ENCODE data around the gene HDAC4.

DNA sequence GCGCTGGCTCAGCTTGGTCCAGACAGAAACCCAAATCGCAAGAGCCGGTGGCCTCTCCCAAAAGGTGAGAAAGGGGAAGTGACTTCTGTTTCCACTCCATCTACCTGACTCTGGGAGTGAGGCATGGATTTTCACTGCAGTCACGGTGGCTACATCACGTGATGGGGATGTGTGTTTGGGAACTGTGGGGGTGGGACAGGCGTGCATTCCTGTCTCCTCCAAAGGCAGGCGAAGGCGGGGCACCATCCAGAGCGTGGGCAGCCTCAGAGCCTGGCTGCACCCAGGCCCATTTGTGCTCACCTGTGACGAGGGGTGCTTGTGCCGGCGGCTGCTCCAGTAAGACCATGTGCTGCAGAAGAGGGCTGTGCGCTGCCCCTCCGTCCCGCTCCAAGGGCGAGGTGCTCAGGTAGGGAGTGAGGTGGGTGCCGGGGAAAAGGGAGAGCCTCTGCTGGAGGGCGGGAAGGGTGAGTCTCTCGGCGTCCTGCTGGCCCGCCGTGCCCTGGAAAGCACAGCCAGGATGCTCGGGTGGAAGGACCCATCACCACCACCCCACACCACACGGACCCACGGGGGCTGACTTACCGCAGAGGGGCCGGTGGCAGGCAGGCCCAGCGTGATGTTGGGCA lies 266.8 kb downstream of the HDAC4 start:
- TF ChIP-seq, protein P1, sequence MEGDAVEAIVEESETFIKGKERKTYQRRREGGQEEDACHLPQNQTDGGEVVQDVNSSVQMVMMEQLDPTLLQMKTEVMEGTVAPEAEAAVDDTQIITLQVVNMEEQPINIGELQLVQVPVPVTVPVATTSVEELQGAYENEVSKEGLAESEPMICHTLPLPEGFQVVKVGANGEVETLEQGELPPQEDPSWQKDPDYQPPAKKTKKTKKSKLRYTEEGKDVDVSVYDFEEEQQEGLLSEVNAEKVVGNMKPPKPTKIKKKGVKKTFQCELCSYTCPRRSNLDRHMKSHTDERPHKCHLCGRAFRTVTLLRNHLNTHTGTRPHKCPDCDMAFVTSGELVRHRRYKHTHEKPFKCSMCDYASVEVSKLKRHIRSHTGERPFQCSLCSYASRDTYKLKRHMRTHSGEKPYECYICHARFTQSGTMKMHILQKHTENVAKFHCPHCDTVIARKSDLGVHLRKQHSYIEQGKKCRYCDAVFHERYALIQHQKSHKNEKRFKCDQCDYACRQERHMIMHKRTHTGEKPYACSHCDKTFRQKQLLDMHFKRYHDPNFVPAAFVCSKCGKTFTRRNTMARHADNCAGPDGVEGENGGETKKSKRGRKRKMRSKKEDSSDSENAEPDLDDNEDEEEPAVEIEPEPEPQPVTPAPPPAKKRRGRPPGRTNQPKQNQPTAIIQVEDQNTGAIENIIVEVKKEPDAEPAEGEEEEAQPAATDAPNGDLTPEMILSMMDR (IDR thresholded peaks at IDR 0.05), result no peak
- TF ChIP-seq CEBPB (IDR thresholded peaks at IDR 0.05) (no peak), POLR2A (IDR thresholded peaks at IDR 0.05; ENCODE audit: low read length) (no peak), HDAC2 (IDR thresholded peaks at IDR 0.05) (no peak), POLR2AphosphoS2 (conservative IDR thresholded peaks at IDR 0.05; ENCODE audit: low read length) (no peak), MAFK (IDR thresholded peaks at IDR 0.05; ENCODE audit: partially characterized antibody) (no peak), RAD21 (conservative IDR thresholded peaks at IDR 0.05 in 1 of 2, IDR thresholded peaks at IDR 0.05 in 1 of 2) (no peak), KDM1A (IDR thresholded peaks at IDR 0.05; ENCODE audit: low read depth) (no peak), JUN (IDR thresholded peaks at IDR 0.05) (no peak)
- TF ChIP-seq, protein P2, sequence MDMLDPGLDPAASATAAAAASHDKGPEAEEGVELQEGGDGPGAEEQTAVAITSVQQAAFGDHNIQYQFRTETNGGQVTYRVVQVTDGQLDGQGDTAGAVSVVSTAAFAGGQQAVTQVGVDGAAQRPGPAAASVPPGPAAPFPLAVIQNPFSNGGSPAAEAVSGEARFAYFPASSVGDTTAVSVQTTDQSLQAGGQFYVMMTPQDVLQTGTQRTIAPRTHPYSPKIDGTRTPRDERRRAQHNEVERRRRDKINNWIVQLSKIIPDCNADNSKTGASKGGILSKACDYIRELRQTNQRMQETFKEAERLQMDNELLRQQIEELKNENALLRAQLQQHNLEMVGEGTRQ (IDR thresholded peaks at IDR 0.05), result no peak
- TF ChIP-seq, protein P3, sequence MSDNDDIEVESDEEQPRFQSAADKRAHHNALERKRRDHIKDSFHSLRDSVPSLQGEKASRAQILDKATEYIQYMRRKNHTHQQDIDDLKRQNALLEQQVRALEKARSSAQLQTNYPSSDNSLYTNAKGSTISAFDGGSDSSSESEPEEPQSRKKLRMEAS (IDR thresholded peaks at IDR 0.05), result no peak
- TF ChIP-seq, protein P4, sequence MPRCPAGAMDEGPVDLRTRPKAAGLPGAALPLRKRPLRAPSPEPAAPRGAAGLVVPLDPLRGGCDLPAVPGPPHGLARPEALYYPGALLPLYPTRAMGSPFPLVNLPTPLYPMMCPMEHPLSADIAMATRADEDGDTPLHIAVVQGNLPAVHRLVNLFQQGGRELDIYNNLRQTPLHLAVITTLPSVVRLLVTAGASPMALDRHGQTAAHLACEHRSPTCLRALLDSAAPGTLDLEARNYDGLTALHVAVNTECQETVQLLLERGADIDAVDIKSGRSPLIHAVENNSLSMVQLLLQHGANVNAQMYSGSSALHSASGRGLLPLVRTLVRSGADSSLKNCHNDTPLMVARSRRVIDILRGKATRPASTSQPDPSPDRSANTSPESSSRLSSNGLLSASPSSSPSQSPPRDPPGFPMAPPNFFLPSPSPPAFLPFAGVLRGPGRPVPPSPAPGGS (IDR thresholded peaks at IDR 0.05), result no peak
- TF ChIP-seq, protein P5, sequence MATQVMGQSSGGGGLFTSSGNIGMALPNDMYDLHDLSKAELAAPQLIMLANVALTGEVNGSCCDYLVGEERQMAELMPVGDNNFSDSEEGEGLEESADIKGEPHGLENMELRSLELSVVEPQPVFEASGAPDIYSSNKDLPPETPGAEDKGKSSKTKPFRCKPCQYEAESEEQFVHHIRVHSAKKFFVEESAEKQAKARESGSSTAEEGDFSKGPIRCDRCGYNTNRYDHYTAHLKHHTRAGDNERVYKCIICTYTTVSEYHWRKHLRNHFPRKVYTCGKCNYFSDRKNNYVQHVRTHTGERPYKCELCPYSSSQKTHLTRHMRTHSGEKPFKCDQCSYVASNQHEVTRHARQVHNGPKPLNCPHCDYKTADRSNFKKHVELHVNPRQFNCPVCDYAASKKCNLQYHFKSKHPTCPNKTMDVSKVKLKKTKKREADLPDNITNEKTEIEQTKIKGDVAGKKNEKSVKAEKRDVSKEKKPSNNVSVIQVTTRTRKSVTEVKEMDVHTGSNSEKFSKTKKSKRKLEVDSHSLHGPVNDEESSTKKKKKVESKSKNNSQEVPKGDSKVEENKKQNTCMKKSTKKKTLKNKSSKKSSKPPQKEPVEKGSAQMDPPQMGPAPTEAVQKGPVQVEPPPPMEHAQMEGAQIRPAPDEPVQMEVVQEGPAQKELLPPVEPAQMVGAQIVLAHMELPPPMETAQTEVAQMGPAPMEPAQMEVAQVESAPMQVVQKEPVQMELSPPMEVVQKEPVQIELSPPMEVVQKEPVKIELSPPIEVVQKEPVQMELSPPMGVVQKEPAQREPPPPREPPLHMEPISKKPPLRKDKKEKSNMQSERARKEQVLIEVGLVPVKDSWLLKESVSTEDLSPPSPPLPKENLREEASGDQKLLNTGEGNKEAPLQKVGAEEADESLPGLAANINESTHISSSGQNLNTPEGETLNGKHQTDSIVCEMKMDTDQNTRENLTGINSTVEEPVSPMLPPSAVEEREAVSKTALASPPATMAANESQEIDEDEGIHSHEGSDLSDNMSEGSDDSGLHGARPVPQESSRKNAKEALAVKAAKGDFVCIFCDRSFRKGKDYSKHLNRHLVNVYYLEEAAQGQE (IDR thresholded peaks at IDR 0.05), result no peak

All from A549 (cell line).